Endothelial cell (in vitro differentiated cells): Measurements from ENCODE around the gene GPC3. TPM values are rescaled to one million over a fixed set of nuclear protein-coding genes. Genes with fewer than 3 reads are reported as not detected.

Experiments
- DNase-seq: peaks from one replicate; pipeline ENCODE4 v3.0.0; 2021; ENCODE audit warnings: low spot score
- H3K27ac Mint-ChIP-seq: one replicate; pipeline ENCODE4 v1.8.0; 2021; ENCODE audit warnings: mixed read lengths, inconsistent platforms; ENCODE audit not compliant: unreplicated experiment
- H3K27me3 Mint-ChIP-seq: one replicate; pipeline ENCODE4 v1.8.0; 2021; ENCODE audit warnings: mild to moderate bottlenecking, moderate library complexity, mixed read lengths, inconsistent platforms; ENCODE audit not compliant: unreplicated experiment
- H3K36me3 Mint-ChIP-seq: one replicate; pipeline ENCODE4 v1.8.0; 2021; ENCODE audit warnings: mild to moderate bottlenecking, low read depth, mixed read lengths, inconsistent platforms; ENCODE audit not compliant: unreplicated experiment
- H3K4me1 Mint-ChIP-seq: one replicate; pipeline ENCODE4 v1.8.0; 2021; ENCODE audit warnings: mild to moderate bottlenecking, mixed read lengths, inconsistent platforms; ENCODE audit not compliant: unreplicated experiment
- H3K4me3 Mint-ChIP-seq: one replicate; pipeline ENCODE4 v1.8.0; 2021; ENCODE audit warnings: mild to moderate bottlenecking, mixed read lengths, inconsistent platforms; ENCODE audit not compliant: unreplicated experiment
- H3K9me3 Mint-ChIP-seq: one replicate; pipeline ENCODE4 v1.8.0; 2021; ENCODE audit warnings: mixed read lengths, inconsistent platforms; ENCODE audit not compliant: unreplicated experiment
- total RNA-seq: library from RNA; stranded (reverse); fragmentation: NEBNext Ultra II Directional; extraction: Animal tissue kit (Norgen Biotek cat#: 25700); gene quantifications from one replicate; pipeline ENCODE4 v1.2.1, GENCODE V29; 2021; ENCODE audit not compliant: unreplicated experiment
- TF ChIP-seq, protein P1 (sequence below): fragments of 200-600 bp; sonication (generic); IDR thresholded peaks from one replicate; pipeline ENCODE4 v1.5.0; 2021; ENCODE audit warnings: antibody characterized with exemption; ENCODE audit not compliant: unreplicated experiment

Gene GPC3
- total RNA-seq, 1 donor from 2014 or later = 4.7 TPM

DNA sequence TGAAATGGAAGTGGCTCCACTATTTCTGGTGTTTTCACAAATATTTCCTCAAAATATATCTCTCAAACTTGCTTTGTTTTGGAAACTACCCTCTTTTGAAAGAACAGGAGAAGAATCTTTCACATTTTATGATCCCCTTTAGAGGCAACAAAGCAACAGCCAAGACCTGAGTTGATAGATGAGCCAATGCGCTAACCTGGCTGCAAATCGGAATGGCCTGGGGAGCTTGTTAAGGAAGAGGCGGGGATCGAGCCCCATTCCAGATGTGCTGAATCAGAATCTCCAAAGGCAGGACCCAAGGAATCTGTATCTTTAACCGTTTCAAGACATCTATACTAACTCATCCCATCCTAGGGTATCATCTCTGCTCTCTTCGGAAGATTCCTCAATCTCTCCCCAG lies 181.3 kb downstream of the GPC3 start:
- no peaks in the 10 kb centered on the region for H3K9me3 Mint-ChIP-seq
- no peaks in the 10 kb centered on the region for H3K4me1 Mint-ChIP-seq
- no peak for DNase-seq
- no peaks in the 10 kb centered on the region for H3K27me3 Mint-ChIP-seq
- TF ChIP-seq, protein P1, sequence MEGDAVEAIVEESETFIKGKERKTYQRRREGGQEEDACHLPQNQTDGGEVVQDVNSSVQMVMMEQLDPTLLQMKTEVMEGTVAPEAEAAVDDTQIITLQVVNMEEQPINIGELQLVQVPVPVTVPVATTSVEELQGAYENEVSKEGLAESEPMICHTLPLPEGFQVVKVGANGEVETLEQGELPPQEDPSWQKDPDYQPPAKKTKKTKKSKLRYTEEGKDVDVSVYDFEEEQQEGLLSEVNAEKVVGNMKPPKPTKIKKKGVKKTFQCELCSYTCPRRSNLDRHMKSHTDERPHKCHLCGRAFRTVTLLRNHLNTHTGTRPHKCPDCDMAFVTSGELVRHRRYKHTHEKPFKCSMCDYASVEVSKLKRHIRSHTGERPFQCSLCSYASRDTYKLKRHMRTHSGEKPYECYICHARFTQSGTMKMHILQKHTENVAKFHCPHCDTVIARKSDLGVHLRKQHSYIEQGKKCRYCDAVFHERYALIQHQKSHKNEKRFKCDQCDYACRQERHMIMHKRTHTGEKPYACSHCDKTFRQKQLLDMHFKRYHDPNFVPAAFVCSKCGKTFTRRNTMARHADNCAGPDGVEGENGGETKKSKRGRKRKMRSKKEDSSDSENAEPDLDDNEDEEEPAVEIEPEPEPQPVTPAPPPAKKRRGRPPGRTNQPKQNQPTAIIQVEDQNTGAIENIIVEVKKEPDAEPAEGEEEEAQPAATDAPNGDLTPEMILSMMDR = no peak
- no peak overlapping the region for H3K4me3 Mint-ChIP-seq
- no peaks in the 10 kb centered on the region for H3K36me3 Mint-ChIP-seq
- no peak overlapping the region for H3K27ac Mint-ChIP-seq

DNA sequence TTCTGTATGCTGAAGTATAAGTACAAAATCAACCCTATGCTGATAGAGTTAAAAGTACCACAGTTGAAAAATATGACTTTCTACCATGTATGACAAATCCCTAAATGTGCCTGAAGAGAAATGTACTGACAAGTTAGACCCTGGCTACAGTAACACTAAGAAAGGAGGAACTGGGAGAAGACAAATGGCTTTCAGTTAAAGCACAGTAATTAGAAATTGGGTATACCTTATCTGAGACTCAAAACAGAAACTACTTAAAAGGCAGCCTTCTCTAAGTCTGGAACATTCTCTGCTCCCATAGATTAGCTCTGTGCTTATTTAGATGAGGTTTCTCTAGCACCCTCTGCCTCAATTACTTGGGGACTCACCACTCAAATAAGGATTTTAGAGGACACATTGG lies 189.1 kb downstream of the GPC3 start:
- H3K9me3 Mint-ChIP-seq = no peaks in the 10 kb centered on the region
- H3K36me3 Mint-ChIP-seq = no peaks in the 10 kb centered on the region
- no peak overlapping the region for H3K27ac Mint-ChIP-seq
- H3K27me3 Mint-ChIP-seq = no peaks in the 10 kb centered on the region
- TF ChIP-seq, protein P1 = no peak
- no peak overlapping the region for H3K4me3 Mint-ChIP-seq
- no peak for DNase-seq
- no peaks in the 10 kb centered on the region for H3K4me1 Mint-ChIP-seq

DNA sequence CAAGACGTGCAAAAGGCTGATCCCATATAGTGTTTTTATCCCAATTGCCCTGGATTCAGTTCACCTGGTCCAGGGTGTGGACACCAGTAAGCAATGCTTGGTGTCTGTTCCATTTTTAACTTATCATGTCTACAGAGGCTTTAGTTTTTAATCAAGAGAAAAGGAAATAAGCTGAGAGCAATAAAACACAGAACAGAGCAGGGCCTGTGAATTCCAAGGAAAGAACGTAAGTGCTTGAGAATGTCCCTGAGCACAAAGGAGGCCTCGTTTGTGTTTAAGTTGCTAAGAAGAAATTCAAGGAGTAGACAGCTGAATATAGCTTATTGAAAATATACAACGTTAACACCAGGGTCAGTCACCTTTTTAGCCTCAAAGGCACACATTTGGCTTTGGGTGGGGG lies 191.3 kb downstream of the GPC3 start:
- H3K4me1 Mint-ChIP-seq = no peaks in the 10 kb centered on the region
- no peak overlapping the region for H3K4me3 Mint-ChIP-seq
- no peaks in the 10 kb centered on the region for H3K9me3 Mint-ChIP-seq
- TF ChIP-seq, protein P1 = no peak
- DNase-seq = no peak
- no peaks in the 10 kb centered on the region for H3K36me3 Mint-ChIP-seq
- no peak overlapping the region for H3K27ac Mint-ChIP-seq
- H3K27me3 Mint-ChIP-seq = peaks cover 1% of the 10 kb centered on the region

DNA sequence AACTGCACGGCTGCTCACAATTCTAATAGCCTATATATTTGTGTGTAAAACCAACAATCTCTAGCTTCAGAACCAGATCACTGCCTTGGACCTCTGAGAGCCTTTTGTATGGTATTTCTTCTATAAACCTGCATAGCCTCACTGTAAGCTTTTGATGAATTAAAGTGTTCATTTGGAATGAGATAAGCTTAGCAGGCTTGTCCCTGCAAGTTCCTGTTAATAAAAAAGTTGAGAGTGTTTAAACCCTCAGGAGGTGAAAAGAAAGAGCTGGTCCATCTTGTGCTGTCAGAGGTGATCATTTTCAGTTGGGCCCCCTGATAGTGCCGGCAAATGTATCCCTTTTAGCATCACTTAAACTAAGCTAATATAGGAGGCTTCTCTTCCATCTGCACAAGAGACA lies 191.8 kb downstream of the GPC3 start:
- no peaks in the 10 kb centered on the region for H3K36me3 Mint-ChIP-seq
- no peak overlapping the region for H3K27ac Mint-ChIP-seq
- no peak for DNase-seq
- peaks cover 1% of the 10 kb centered on the region for H3K4me1 Mint-ChIP-seq
- TF ChIP-seq, protein P1 = no peak
- peaks cover 1% of the 10 kb centered on the region for H3K27me3 Mint-ChIP-seq
- H3K9me3 Mint-ChIP-seq = no peaks in the 10 kb centered on the region
- no peak overlapping the region for H3K4me3 Mint-ChIP-seq

DNA sequence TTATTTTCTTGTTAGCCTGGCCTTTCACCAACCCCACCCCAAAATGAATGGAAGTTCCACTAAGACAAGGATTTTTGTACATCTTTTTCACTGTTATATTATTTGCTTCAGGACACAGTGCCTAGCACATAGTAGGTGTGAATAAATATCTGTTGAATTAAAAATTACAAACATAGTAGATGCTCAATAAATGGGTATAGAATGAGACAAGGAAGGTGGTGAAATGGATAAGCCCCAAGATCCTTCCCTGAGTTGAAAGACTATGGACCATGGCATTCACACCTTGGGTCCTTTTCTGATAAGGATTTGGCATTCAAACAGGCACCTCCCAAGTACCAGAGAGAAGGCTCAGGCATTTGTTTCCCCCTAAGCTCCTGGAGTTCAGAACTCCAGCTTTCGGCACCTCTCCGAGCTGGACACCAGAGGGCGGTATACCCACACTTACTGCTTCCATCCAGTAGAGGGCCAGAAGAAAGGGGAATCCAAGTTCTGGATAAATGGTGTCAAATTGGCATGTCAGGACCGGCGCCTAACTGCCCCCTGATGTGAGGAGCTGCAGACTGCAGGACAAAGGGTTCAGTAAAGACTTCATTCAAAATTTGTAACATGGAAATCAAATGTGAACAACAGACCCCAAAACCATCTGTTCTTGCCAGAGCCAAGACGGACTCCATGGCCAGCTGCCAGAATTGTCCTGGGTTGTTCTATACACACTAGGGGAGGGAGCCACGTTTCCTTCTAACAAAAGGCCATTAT lies 193.0 kb downstream of the GPC3 start:
- Mint-ChIP-seq H3K4me3 (no peak overlapping the region), H3K27me3 (peaks cover 1% of the 10 kb centered on the region), H3K36me3 (no peaks in the 10 kb centered on the region), H3K27ac (no peak overlapping the region), H3K9me3 (no peaks in the 10 kb centered on the region), H3K4me1 (peaks cover 5% of the 10 kb centered on the region)
- TF ChIP-seq, protein P1 = peak; percentile 97
- DNase-seq = peak; percentile 65
